NCI-H1105 treated with DMSO at 0.1 percent for 48 hours (cell line): ENCODE measurements around the gene USP46.

Experiments used
- DNase-seq: peaks from one replicate; lab custom pipeline; 2025; lab: John Stamatoyannopoulos, UW

The USP46 gene

GRCh38 chr4:52572936-52573485 lies 86.1 kb downstream of the USP46 start:
- DNase-seq: no peak

- no peak for DNase-seq
Measured at GRCh38 chr4:52568351-52568750, 90.8 kb downstream of the USP46 start.

GRCh38 chr4:52566136-52567031 lies 92.7 kb downstream of the USP46 start:
- DNase-seq: no peak

- DNase-seq: no peak
Measured at GRCh38 chr4:52560844-52561280, 98.2 kb downstream of the USP46 start.

GRCh38 chr4:52555356-52555716 lies 103.8 kb downstream of the USP46 start:
- DNase-seq: no peak

- DNase-seq: no peak
Measured at GRCh38 chr4:52554612-52555355, 104.3 kb downstream of the USP46 start.

GRCh38 chr4:52552778-52553177 lies 106.3 kb downstream of the USP46 start:
- DNase-seq: no peak

- DNase-seq: no peak
Measured at GRCh38 chr4:52551487-52551886, 107.6 kb downstream of the USP46 start.

GRCh38 chr4:52550186-52550585 lies 108.9 kb downstream of the USP46 start:
- DNase-seq: no peak

- DNase-seq: no peak
Measured at GRCh38 chr4:52548818-52549570, 110.1 kb downstream of the USP46 start.

GRCh38 chr4:52546449-52546848 lies 112.7 kb downstream of the USP46 start:
- DNase-seq: no peak

- peak; percentile 29 for DNase-seq
Measured at GRCh38 chr4:52545099-52546069, 113.7 kb downstream of the USP46 start.
